DND-41 (cell line): ENCODE data around the gene AFF2.

Experiments used
- EZH2 ChIP-seq: IDR thresholded peaks from 3 replicates; pipeline ENCODE4 v1.6.1; 2012; ENCODE audit warnings: borderline replicate concordance, low read depth, mild to moderate bottlenecking, moderate library complexity, low read length, inconsistent platforms; ENCODE audit not compliant: severe bottlenecking
- TF ChIP-seq, protein P1 (sequence below): IDR thresholded peaks from 2 replicates; pipeline ENCODE4 v1.5.1; 2012; ENCODE audit warnings: borderline replicate concordance, low read length, moderate library complexity, mild to moderate bottlenecking; ENCODE audit not compliant: poor library complexity, severe bottlenecking; ENCODE audit errors: extremely low read depth

DNA sequence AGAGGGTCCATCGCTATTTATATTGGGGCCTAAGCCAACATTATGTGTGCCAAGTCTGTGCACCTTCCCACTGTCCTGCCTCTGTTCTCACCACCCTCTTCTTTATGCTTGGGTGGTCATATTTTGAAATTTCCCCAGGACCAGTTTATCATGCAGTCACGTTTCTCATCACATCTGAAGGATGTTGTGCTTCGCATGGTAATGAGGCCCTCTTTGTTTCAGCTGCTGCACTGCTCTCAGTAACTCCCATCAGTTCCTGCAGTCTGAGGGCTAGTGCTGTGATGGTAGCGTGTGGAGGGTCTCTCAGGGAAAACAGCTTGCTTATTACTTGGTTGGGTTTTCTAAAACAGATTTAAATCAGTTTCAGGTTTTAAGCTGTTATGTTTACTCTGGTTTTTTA is 288.0 kb downstream of the AFF2 start:
- TF ChIP-seq, protein P1, sequence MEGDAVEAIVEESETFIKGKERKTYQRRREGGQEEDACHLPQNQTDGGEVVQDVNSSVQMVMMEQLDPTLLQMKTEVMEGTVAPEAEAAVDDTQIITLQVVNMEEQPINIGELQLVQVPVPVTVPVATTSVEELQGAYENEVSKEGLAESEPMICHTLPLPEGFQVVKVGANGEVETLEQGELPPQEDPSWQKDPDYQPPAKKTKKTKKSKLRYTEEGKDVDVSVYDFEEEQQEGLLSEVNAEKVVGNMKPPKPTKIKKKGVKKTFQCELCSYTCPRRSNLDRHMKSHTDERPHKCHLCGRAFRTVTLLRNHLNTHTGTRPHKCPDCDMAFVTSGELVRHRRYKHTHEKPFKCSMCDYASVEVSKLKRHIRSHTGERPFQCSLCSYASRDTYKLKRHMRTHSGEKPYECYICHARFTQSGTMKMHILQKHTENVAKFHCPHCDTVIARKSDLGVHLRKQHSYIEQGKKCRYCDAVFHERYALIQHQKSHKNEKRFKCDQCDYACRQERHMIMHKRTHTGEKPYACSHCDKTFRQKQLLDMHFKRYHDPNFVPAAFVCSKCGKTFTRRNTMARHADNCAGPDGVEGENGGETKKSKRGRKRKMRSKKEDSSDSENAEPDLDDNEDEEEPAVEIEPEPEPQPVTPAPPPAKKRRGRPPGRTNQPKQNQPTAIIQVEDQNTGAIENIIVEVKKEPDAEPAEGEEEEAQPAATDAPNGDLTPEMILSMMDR, result no peak
- no peak for TF ChIP-seq EZH2
